KMS-11 (cell line): ENCODE data around the gene AKAP13.
A peak's percentile ranks its signal among the peaks of the same experiment; 100 is the strongest.

Experiments
- H2AFZ ChIP-seq: fragments of 200-600 bp; sonication (generic); 2 replicates; pipeline ENCODE4 v1.6.1; 2016; ENCODE audit warnings: antibody characterized with exemption, mixed run types, low read depth
- H3K27ac ChIP-seq: fragments of 200-600 bp; sonication (generic); 2 replicates; pipeline ENCODE4 v1.6.1; 2016; ENCODE audit warnings: mild to moderate bottlenecking, mixed run types
- H3K27me3 ChIP-seq: fragments of 200-600 bp; sonication (generic); 2 replicates; pipeline ENCODE4 v1.6.1; 2017; ENCODE audit warnings: mild to moderate bottlenecking, low read depth, mixed run types, moderate library complexity; ENCODE audit not compliant: insufficient read depth
- H3K36me3 ChIP-seq: fragments of 200-600 bp; sonication (generic); 2 replicates; pipeline ENCODE4 v1.6.1; 2017; ENCODE audit warnings: mild to moderate bottlenecking, mixed run types; ENCODE audit not compliant: insufficient read depth
- H3K4me1 ChIP-seq: fragments of 200-600 bp; sonication (generic); 2 replicates; pipeline ENCODE4 v1.6.1; 2016; ENCODE audit warnings: mild to moderate bottlenecking, low read depth, mixed run types; ENCODE audit not compliant: poor library complexity, severe bottlenecking
- H3K4me2 ChIP-seq: fragments of 200-600 bp; sonication (generic); 2 replicates; pipeline ENCODE4 v1.7.0; 2016; ENCODE audit warnings: mild to moderate bottlenecking, mixed run types
- H3K4me3 ChIP-seq: fragments of 200-600 bp; sonication (generic); IDR thresholded peaks from 2 replicates; pipeline ENCODE4 v1.6.1; 2017; ENCODE audit warnings: low read depth, low read length, mixed read lengths; ENCODE audit not compliant: insufficient read depth
- H3K79me2 ChIP-seq: fragments of 200-600 bp; sonication (generic); 2 replicates; pipeline ENCODE4 v1.6.1; 2016; ENCODE audit warnings: low read depth, mixed run types; ENCODE audit not compliant: insufficient read depth
- H3K9ac ChIP-seq: fragments of 200-600 bp; sonication (generic); 2 replicates; pipeline ENCODE4 v1.6.1; 2016; ENCODE audit warnings: mild to moderate bottlenecking, mixed run types
- H4K20me1 ChIP-seq: fragments of 200-600 bp; sonication (generic); 2 replicates; pipeline ENCODE4 v1.6.1; 2016; ENCODE audit warnings: mild to moderate bottlenecking, mixed run types; ENCODE audit not compliant: insufficient read depth
- TF ChIP-seq, protein P1 (sequence below): fragments of 200-600 bp; sonication (generic); conservative IDR thresholded peaks from 2 replicates; pipeline ENCODE4 v1.6.1; 2017; ENCODE audit warnings: low read depth, mild to moderate bottlenecking, antibody characterized with exemption, low read length, moderate library complexity, mixed read lengths

AKAP13 gene

DNA sequence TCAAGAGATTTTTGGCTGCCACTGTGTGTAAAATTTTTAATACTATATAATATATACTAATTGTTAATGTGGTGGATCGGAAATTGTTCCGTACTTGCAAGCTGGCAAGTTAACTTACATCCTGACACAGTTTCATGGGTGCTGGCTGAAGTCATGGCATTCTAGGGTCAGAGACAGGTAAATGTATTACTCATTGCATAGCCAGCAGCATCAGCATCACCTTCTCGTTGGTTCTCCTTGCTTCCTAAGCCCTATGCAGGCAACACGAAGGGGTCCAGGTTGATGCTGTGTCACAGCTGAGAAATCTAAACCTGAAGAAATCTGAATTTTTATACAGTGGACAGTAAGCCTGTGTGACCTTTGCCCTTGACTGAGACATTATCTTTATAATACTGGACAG is 251.6 kb downstream of the AKAP13 start:
- H4K20me1 ChIP-seq: no peaks in the 10 kb centered on the region
- H3K9ac ChIP-seq: no peak overlapping the region
- H3K4me2 ChIP-seq: no peak overlapping the region
- TF ChIP-seq, protein P1, sequence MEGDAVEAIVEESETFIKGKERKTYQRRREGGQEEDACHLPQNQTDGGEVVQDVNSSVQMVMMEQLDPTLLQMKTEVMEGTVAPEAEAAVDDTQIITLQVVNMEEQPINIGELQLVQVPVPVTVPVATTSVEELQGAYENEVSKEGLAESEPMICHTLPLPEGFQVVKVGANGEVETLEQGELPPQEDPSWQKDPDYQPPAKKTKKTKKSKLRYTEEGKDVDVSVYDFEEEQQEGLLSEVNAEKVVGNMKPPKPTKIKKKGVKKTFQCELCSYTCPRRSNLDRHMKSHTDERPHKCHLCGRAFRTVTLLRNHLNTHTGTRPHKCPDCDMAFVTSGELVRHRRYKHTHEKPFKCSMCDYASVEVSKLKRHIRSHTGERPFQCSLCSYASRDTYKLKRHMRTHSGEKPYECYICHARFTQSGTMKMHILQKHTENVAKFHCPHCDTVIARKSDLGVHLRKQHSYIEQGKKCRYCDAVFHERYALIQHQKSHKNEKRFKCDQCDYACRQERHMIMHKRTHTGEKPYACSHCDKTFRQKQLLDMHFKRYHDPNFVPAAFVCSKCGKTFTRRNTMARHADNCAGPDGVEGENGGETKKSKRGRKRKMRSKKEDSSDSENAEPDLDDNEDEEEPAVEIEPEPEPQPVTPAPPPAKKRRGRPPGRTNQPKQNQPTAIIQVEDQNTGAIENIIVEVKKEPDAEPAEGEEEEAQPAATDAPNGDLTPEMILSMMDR: no peak
- H3K79me2 ChIP-seq: no peaks in the 10 kb centered on the region
- no peak overlapping the region for H3K27ac ChIP-seq
- H3K4me3 ChIP-seq: no peak overlapping the region
- no peaks in the 10 kb centered on the region for H3K27me3 ChIP-seq
- peaks cover 30% of the 10 kb centered on the region for H3K4me1 ChIP-seq
- H2AFZ ChIP-seq: no peak overlapping the region
- H3K36me3 ChIP-seq: no peaks in the 10 kb centered on the region

DNA sequence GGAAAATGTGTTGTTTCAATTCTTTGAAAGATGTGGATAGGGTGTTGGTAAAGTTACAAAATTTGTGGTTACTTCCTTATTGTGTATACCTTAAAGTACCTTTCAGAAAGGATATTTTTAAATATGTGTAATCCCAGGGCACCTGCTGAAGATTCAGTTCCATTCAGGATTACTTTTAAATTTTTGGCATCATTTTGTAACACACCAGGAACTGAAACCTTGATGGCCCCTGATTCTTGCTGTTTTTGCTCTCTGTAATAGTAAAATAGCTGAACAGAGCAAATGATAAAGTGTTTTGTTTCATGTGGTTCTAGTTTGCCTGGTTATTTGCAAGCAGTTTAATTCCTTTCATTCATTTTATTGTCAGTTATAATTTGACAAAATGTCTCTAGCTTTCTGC is 253.5 kb downstream of the AKAP13 start:
- peak overlapping the region; percentile 53 for H3K27ac ChIP-seq
- H3K4me2 ChIP-seq: peak overlapping the region; percentile 50
- no peak overlapping the region for H2AFZ ChIP-seq
- no peaks in the 10 kb centered on the region for H4K20me1 ChIP-seq
- TF ChIP-seq, protein P1: no peak
- H3K9ac ChIP-seq: no peak overlapping the region
- no peak overlapping the region for H3K4me3 ChIP-seq
- H3K79me2 ChIP-seq: no peaks in the 10 kb centered on the region
- H3K36me3 ChIP-seq: no peaks in the 10 kb centered on the region
- no peaks in the 10 kb centered on the region for H3K27me3 ChIP-seq
- peaks cover 21% of the 10 kb centered on the region for H3K4me1 ChIP-seq

DNA sequence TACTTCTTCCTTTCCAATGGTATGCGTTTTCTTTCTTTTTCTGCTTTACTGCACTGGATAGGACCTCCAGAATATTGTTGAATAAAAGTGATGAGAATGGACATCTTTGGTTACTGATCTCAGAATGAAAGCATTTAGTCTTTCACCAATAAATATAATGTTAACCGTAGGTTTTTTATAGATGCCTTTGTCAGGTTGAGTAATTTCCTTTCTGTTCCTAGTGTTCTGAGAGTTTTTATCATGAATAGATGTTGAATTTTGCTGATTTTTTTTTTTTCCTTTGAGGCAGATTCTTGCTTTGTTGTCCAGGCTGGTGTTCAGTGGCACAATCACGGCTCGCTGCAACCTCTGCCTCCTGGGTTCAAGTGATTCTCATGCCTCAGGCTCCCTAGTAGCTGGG is 255.9 kb downstream of the AKAP13 start:
- Histone ChIP-seq H3K4me2 (no peak overlapping the region), H4K20me1 (no peaks in the 10 kb centered on the region), H3K27ac (no peak overlapping the region), H3K9ac (no peak overlapping the region), H3K36me3 (no peaks in the 10 kb centered on the region), H3K4me3 (no peak overlapping the region), H3K79me2 (no peaks in the 10 kb centered on the region), H2AFZ (no peak overlapping the region), H3K27me3 (no peaks in the 10 kb centered on the region), H3K4me1 (peaks cover 21% of the 10 kb centered on the region)
- TF ChIP-seq, protein P1: no peak

DNA sequence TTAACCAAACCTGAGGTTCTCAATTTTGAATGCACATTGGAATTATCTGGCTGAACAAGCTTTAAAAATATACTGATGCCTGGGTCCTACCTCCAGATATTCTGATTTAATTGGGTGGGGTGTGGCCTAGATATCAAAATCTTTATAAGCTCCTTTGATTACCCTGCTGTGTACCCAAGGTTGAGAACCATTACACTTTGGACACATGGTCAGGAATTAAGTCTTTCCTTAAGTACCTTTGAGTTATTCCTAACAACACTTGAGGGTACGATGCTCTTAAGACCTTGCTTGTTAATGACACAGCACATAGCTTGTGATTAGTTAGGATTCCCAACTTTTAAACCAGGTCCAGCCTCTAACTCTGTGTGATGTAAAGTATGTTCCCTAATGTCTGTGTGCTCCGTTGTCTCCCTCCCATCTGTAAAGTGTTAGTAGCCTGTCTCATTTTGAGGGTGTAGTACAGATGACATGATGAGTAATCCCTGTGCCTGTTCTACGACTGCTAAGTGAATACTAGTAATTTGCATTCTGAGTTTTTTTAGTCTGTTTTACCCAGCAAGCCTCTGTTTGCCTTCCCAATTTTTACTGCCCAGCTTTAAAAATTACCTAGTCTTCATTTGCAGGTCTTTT is 259.5 kb downstream of the AKAP13 start:
- no peaks in the 10 kb centered on the region for H3K79me2 ChIP-seq
- peaks cover 2% of the 10 kb centered on the region for H3K4me1 ChIP-seq
- H3K36me3 ChIP-seq: no peaks in the 10 kb centered on the region
- H2AFZ ChIP-seq: no peak overlapping the region
- H3K4me3 ChIP-seq: no peak overlapping the region
- H3K27me3 ChIP-seq: no peaks in the 10 kb centered on the region
- no peaks in the 10 kb centered on the region for H4K20me1 ChIP-seq
- TF ChIP-seq, protein P1: no peak
- H3K9ac ChIP-seq: no peak overlapping the region
- no peak overlapping the region for H3K27ac ChIP-seq
- no peak overlapping the region for H3K4me2 ChIP-seq
